IMR-90 (cell line): ENCODE data around the gene NUP205. TPM values are rescaled to one million over a fixed set of nuclear protein-coding genes. Genes with fewer than 3 reads are reported as not detected.

ENCODE experiments used
- ATAC-seq: fragments of 200-7000 bp; cut with Tn5 transposase; 2 replicates; pipeline ENCODE4 v1.9.1; 2020; ENCODE audit warnings: low read depth, mild to moderate bottlenecking, moderate library complexity
- BruUV-seq: library from RNA; stranded (reverse); fragments of 400-500 nt; replicated peaks from 2 replicates; lab custom pipeline; 2021; lab: Mats Ljungman, UMichigan
- CTCF ChIA-PET: fragments of 300-600 bp; formaldehyde crosslinking; extraction: SDS; loops from one replicate; lab custom pipeline; 2021; ENCODE audit warnings: antibody characterized with exemption; lab: Yijun Ruan, JAX
- POLR2A ChIA-PET: fragments of 300-600 bp; sonication (Branson Sonifier 250); formaldehyde crosslinking; loops from one replicate; lab custom pipeline; 2022; ENCODE audit warnings: antibody characterized with exemption; ENCODE audit not compliant: unreplicated experiment; lab: Charles Lee
- DNase-seq: peaks from one replicate; pipeline ENCODE4 v3.0.0; 2013
- H2AFZ ChIP-seq: replicated peaks from 2 replicates; pipeline ENCODE3; 2013; ENCODE audit warnings: low read length, mild to moderate bottlenecking; ENCODE audit not compliant: poor library complexity
- H2AK5ac ChIP-seq: 2 replicates; pipeline ENCODE4 v1.6.1; 2013; ENCODE audit warnings: low read depth, low read length, inconsistent platforms
- H2AK9ac ChIP-seq: replicated peaks from 2 replicates; pipeline ENCODE3; 2013; ENCODE audit warnings: mild to moderate bottlenecking, low read depth, low read length, moderate library complexity; ENCODE audit not compliant: poor library complexity
- H2BK120ac ChIP-seq: 2 replicates; pipeline ENCODE4 v1.6.1; 2013; ENCODE audit warnings: low read depth, low read length, inconsistent platforms
- H2BK15ac ChIP-seq: 3 replicates; pipeline ENCODE4 v1.6.1; 2013; ENCODE audit warnings: low read depth, low read length, inconsistent platforms
- H2BK20ac ChIP-seq: 2 replicates; pipeline ENCODE4 v1.6.1; 2013; ENCODE audit warnings: low read depth, mild to moderate bottlenecking, inconsistent platforms, low read length, moderate library complexity
- H2BK5ac ChIP-seq: 2 replicates; pipeline ENCODE4 v1.6.1; 2013; ENCODE audit warnings: mild to moderate bottlenecking, low read depth, low read length, inconsistent platforms; ENCODE audit not compliant: poor library complexity, severe bottlenecking
- H3K14ac ChIP-seq: replicated peaks from 2 replicates; pipeline ENCODE4 v1.6.1; 2013; ENCODE audit warnings: low read depth, low read length, inconsistent platforms
- H3K18ac ChIP-seq: 2 replicates; pipeline ENCODE4 v1.6.1; 2013; ENCODE audit warnings: low read depth, low read length, control low read depth
- H3K23ac ChIP-seq: 2 replicates; pipeline ENCODE4 v1.6.1; 2013; ENCODE audit warnings: low read depth, low read length, inconsistent platforms
- H3K27ac ChIP-seq: 2 replicates; pipeline ENCODE4 v1.5.1; 2013; ENCODE audit warnings: mild to moderate bottlenecking, control low read depth, low read length; ENCODE audit not compliant: insufficient read depth
- H3K27me3 ChIP-seq: 2 replicates; pipeline ENCODE4 v1.6.1; 2013; ENCODE audit warnings: low read length; ENCODE audit not compliant: control insufficient read depth, insufficient read depth
- H3K36me3 ChIP-seq: 2 replicates; pipeline ENCODE4 v1.6.1; 2013; ENCODE audit warnings: low read length, mixed read lengths; ENCODE audit not compliant: control insufficient read depth, insufficient read depth
- H3K4ac ChIP-seq: 2 replicates; pipeline ENCODE4 v1.6.1; 2013; ENCODE audit warnings: low read depth, low read length, inconsistent platforms
- H3K4me1 ChIP-seq: 2 replicates; pipeline ENCODE4 v1.6.1; 2013; ENCODE audit warnings: low read length, mixed read lengths; ENCODE audit not compliant: control insufficient read depth, insufficient read depth
- H3K4me2 ChIP-seq: 2 replicates; pipeline ENCODE4 v1.6.1; 2013; ENCODE audit warnings: low read depth, mild to moderate bottlenecking, control low read depth, low read length, moderate library complexity
- H3K4me3 ChIP-seq: 2 replicates; pipeline ENCODE4 v1.5.1; 2013; ENCODE audit warnings: low read depth, mild to moderate bottlenecking, control low read depth, low read length, moderate library complexity; ENCODE audit not compliant: insufficient read depth
- H3K56ac ChIP-seq: 2 replicates; pipeline ENCODE4 v1.6.1; 2013; ENCODE audit warnings: low read length, inconsistent platforms; ENCODE audit not compliant: insufficient read depth; ENCODE audit errors: extremely low read depth
- H3K79me1 ChIP-seq, 2 experiments: 2 replicates each; pipeline ENCODE4 v1.6.1; 2013; ENCODE audit warnings: low read length in 2 of 2, inconsistent platforms in 1 of 2, low read depth in 1 of 2
- H3K9ac ChIP-seq: 2 replicates; pipeline ENCODE4 v1.6.1; 2013; ENCODE audit warnings: low read depth, low read length, control low read depth
- H3K9me1 ChIP-seq: 2 replicates; pipeline ENCODE4 v1.6.1; 2013; ENCODE audit warnings: low read length, inconsistent platforms; ENCODE audit not compliant: insufficient read depth
- H3K9me3 ChIP-seq: 2 replicates; pipeline ENCODE4 v1.6.1; 2013; ENCODE audit warnings: low read length; ENCODE audit not compliant: control insufficient read depth, insufficient read depth
- H4K20me1 ChIP-seq: 2 replicates; pipeline ENCODE4 v1.6.1; 2013; ENCODE audit warnings: low read length, inconsistent platforms; ENCODE audit not compliant: insufficient read depth
- H4K5ac ChIP-seq: 2 replicates; pipeline ENCODE4 v1.6.1; 2013; ENCODE audit warnings: mild to moderate bottlenecking, low read depth, low read length, control low read depth
- H4K8ac ChIP-seq, 2 experiments: 2 replicates each; pipeline ENCODE4 v1.6.1; 2013; ENCODE audit warnings: low read depth in 2 of 2, low read length in 2 of 2, control low read depth in 1 of 2, inconsistent platforms in 1 of 2
- H4K91ac ChIP-seq: 2 replicates; pipeline ENCODE4 v1.6.1; 2013; ENCODE audit warnings: low read depth, low read length, inconsistent platforms; ENCODE audit not compliant: insufficient read depth
- CEBPB ChIP-seq: IDR thresholded peaks from 2 replicates; pipeline ENCODE4 v1.6.1; 2012; ENCODE audit warnings: low read depth, low read length, improper control_type of control experiment
- FOS ChIP-seq: fragments of 150-350 bp; IDR thresholded peaks from 2 replicates; pipeline ENCODE4 v1.6.1; 2016; ENCODE audit warnings: low read depth, low read length
- POLR2A ChIP-seq: IDR thresholded peaks from 2 replicates; pipeline ENCODE4 v1.6.1; 2012; ENCODE audit warnings: mild to moderate bottlenecking, low read depth, low read length
- RCOR1 ChIP-seq: IDR thresholded peaks from 2 replicates; pipeline ENCODE4 v1.6.1; 2012; ENCODE audit warnings: mild to moderate bottlenecking, low read length, improper control_type of control experiment; ENCODE audit not compliant: insufficient replicate concordance
- WGBS, 2 experiments: methylation state at CpG; one replicate each; pipeline versions ENCODE4 v1.1.5 to v1.1.7; 2013; ENCODE audit warnings: missing lambda C conversion rate in 2 of 2; ENCODE audit not compliant: insufficient read length in 1 of 2; ENCODE audit errors: extremely low coverage in 2 of 2; 5-methylcytosine and 5-hydroxymethylcytosine counted together
- dilution Hi-C: fragments of 300-500 bp; cut with HindIII; formaldehyde crosslinking; loops from one replicate; pipeline ENCODE4 v1.14.3; 2018; ENCODE audit warnings: low sequenced_read_pairs; ENCODE audit not compliant: unreplicated experiment
- in situ Hi-C: fragments of 300-500 bp; cut with MboI; formaldehyde crosslinking; loops from 3 replicates; pipeline ENCODE4 v1.14.3; 2019; ENCODE audit warnings: low sequenced_read_pairs, inconsistent platforms, mixed read lengths
- intact Hi-C: fragments of 100-400 bp; cut with micrococcal nuclease; formaldehyde crosslinking; loops from 2 replicates; pipeline ENCODE4 v1.10.0; 2022
- polyA plus RNA-seq, 3 experiments: library from polyadenylated mRNA; depleted of rRNA; stranded (reverse); fragments of >200 nt; gene quantifications; 2 replicates each; pipeline ENCODE4 v1.2.3, GENCODE V29; 2012; ENCODE audit warnings: low replicate concordance in 1 of 3
- total RNA-seq: library from RNA; depleted of rRNA; stranded (reverse); fragments of >200 nt; gene quantifications from 2 replicates; pipeline ENCODE4 v1.2.3, GENCODE V29; 2012

Gene NUP205
- total and polyA plus RNA-seq, 2 of the 4 experiments (the other 2 are of a cell fraction) = 29.5 to 84.6 TPM

DNA sequence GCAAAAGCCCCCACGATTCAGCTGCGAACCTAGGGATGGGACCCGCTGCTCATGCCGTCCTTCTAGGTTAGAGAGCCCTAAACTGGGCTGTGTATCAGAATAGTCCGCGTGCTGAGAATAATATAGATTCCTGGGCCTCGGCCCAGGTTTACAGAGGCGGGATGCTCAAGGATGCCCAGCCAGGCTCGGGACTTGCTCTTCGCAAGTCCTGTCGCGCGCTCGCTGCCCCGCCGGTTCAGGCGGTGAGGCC, 104.3 kb downstream of the NUP205 start:
- Histone ChIP-seq H3K9ac (peak overlapping the region; percentile 52), H3K4me3 (peak overlapping the region; percentile 84), H4K5ac (peak overlapping the region; percentile 93), H2BK120ac (0 out of 2 replicates have a peak overlapping the region, but pooled peaks have one; percentile 48), H2AFZ (peak overlapping the region; percentile 93), H3K9me1 (peaks cover 8% of the 10 kb centered on the region; the same call in 1 of the 2 replicates), H3K23ac (no peak overlapping the region), H4K91ac (peak overlapping the region; percentile 72; the same call in 1 of the 2 replicates), H4K8ac (peak overlapping the region; percentile 95 to 97), H3K4me1 (peaks cover 9% of the 10 kb centered on the region), H3K56ac (0 out of 2 replicates have a peak overlapping the region, but pooled peaks have one; percentile 48), H3K36me3 (no peaks in the 10 kb centered on the region), H3K4ac (peak overlapping the region; percentile 57), H3K14ac (peak overlapping the region; percentile 49), H3K9me3 (no peaks in the 10 kb centered on the region), H3K27ac (peak overlapping the region; percentile 28), H3K27me3 (no peaks in the 10 kb centered on the region), H2AK5ac (0 out of 2 replicates have a peak overlapping the region, but pooled peaks have one; percentile 49), H2BK20ac (peak overlapping the region; percentile 22; the same call in 1 of the 2 replicates), H3K18ac (peak overlapping the region; percentile 21), H3K79me1 (peaks cover 8 to 31% of the 10 kb centered on the region in 2 experiments; a peak in 3 of 4 replicates), H2BK5ac (no peak overlapping the region), H2BK15ac (peak overlapping the region; percentile 64; the same call in 1 of the 3 replicates), H4K20me1 (peaks cover 7% of the 10 kb centered on the region; the same call in 1 of the 2 replicates), H3K4me2 (peak overlapping the region; percentile 78), H2AK9ac (peak overlapping the region; percentile 99)
- dilution Hi-C loops = no loop called here
- in situ Hi-C loops = no loop called here
- CTCF ChIA-PET = interaction anchor here (1.0 to 3.1 kb wide), 4 partner anchors 11 to 134 kb away, joined by 4 to 24 read pairs (median 8); no protein-coding TSS in a partner anchor
- ATAC-seq (no peak), DNase-seq (no peak)
- no TSS peak for BruUV-seq
- POLR2A ChIA-PET = interaction anchor here (0.6 to 0.7 kb wide), 3 partner anchors 17 to 741 kb away, joined by 3 to 5 read pairs (median 4); no protein-coding TSS in a partner anchor
- TF ChIP-seq POLR2A (no peak), CEBPB (no peak), RCOR1 (no peak), FOS (no peak)
- intact Hi-C loops = loop anchor here (2.0 to 10.0 kb wide), 3 partner anchors 40 to 1213 kb away; no protein-coding TSS in a partner anchor
- WGBS, 2 experiments = 3% methylated on average over 13 of the region's 17 CpGs; no CpG with 5 or more reads in 1 of the 2 experiments
